ACC112 (cell line): ENCODE data around the gene GFPT2.

Experiments used
- H2AFZ ChIP-seq: fragments of 200-600 bp; sonication (generic); one replicate; pipeline ENCODE4 v1.6.0; 2017; ENCODE audit warnings: antibody characterized with exemption, low read length; ENCODE audit not compliant: unreplicated experiment
- H3K27ac ChIP-seq: fragments of 200-600 bp; sonication (generic); 2 replicates; pipeline ENCODE4 v1.5.1; 2014; ENCODE audit warnings: low read depth, mild to moderate bottlenecking, antibody characterized with exemption, low read length, moderate library complexity
- H3K27me3 ChIP-seq: fragments of 200-600 bp; sonication (generic); 2 replicates; pipeline ENCODE4 v1.6.1; 2014; ENCODE audit warnings: mild to moderate bottlenecking, antibody characterized with exemption, low read length, moderate library complexity, mixed read lengths; ENCODE audit not compliant: insufficient read depth
- H3K36me3 ChIP-seq: fragments of 200-600 bp; sonication (generic); 2 replicates; pipeline ENCODE4 v1.6.1; 2016; ENCODE audit warnings: mild to moderate bottlenecking, antibody characterized with exemption, low read length, moderate library complexity, mixed read lengths; ENCODE audit not compliant: insufficient read depth
- H3K4me1 ChIP-seq: fragments of 200-600 bp; sonication (generic); one replicate; pipeline ENCODE4 v1.6.1; 2016; ENCODE audit warnings: low read length, mixed read lengths; ENCODE audit not compliant: insufficient read depth, unreplicated experiment, control insufficient read depth
- H3K4me3 ChIP-seq: fragments of 200-600 bp; sonication (generic); 2 replicates; pipeline ENCODE4 v1.5.1; 2014; ENCODE audit warnings: mild to moderate bottlenecking, low read depth, low read length
- H3K79me2 ChIP-seq: fragments of 200-600 bp; sonication (generic); one replicate; pipeline ENCODE4 v1.6.0; 2016; ENCODE audit warnings: low read length; ENCODE audit not compliant: control insufficient read depth, unreplicated experiment, insufficient read depth

The GFPT2 gene

GRCh38 chr5:180350711-180351465, 2.2 kb downstream of the GFPT2 start:
- H3K36me3 ChIP-seq = no peaks in the 10 kb centered on the region
- peaks cover 20% of the 10 kb centered on the region for H3K4me1 ChIP-seq
- peaks cover 65% of the 10 kb centered on the region for H3K79me2 ChIP-seq
- no peak overlapping the region for H3K27ac ChIP-seq
- H2AFZ ChIP-seq = no peak overlapping the region
- H3K4me3 ChIP-seq = peak overlapping the region; percentile 99
- no peaks in the 10 kb centered on the region for H3K27me3 ChIP-seq

- Histone ChIP-seq H3K79me2 (peaks cover 70% of the 10 kb centered on the region), H3K27ac (no peak overlapping the region), H3K4me1 (peaks cover 20% of the 10 kb centered on the region), H3K27me3 (no peaks in the 10 kb centered on the region), H3K4me3 (peak overlapping the region; percentile 99), H2AFZ (no peak overlapping the region), H3K36me3 (no peaks in the 10 kb centered on the region)
Measured at GRCh38 chr5:180350296-180350695, 2.8 kb downstream of the GFPT2 start.

GRCh38 chr5:180349391-180349790, 3.7 kb downstream of the GFPT2 start:
- no peaks in the 10 kb centered on the region for H3K36me3 ChIP-seq
- H3K4me3 ChIP-seq = no peak overlapping the region
- H3K27ac ChIP-seq = no peak overlapping the region
- no peak overlapping the region for H2AFZ ChIP-seq
- peaks cover 75% of the 10 kb centered on the region for H3K79me2 ChIP-seq
- H3K4me1 ChIP-seq = peaks cover 25% of the 10 kb centered on the region
- H3K27me3 ChIP-seq = no peaks in the 10 kb centered on the region

- Histone ChIP-seq H2AFZ (no peak overlapping the region), H3K79me2 (peaks cover 82% of the 10 kb centered on the region), H3K4me3 (no peak overlapping the region), H3K27me3 (no peaks in the 10 kb centered on the region), H3K27ac (no peak overlapping the region), H3K4me1 (peaks cover 35% of the 10 kb centered on the region), H3K36me3 (no peaks in the 10 kb centered on the region)
Measured at GRCh38 chr5:180348336-180348735, 4.8 kb downstream of the GFPT2 start.

GRCh38 chr5:180347702-180348101, 5.4 kb downstream of the GFPT2 start:
- no peaks in the 10 kb centered on the region for H3K36me3 ChIP-seq
- peaks cover 42% of the 10 kb centered on the region for H3K4me1 ChIP-seq
- H2AFZ ChIP-seq = no peak overlapping the region
- H3K4me3 ChIP-seq = no peak overlapping the region
- no peaks in the 10 kb centered on the region for H3K27me3 ChIP-seq
- H3K27ac ChIP-seq = no peak overlapping the region
- H3K79me2 ChIP-seq = peaks cover 84% of the 10 kb centered on the region

GRCh38 chr5:180346358-180346757, 6.8 kb downstream of the GFPT2 start:
- H3K27ac ChIP-seq = no peak overlapping the region
- H3K36me3 ChIP-seq = no peaks in the 10 kb centered on the region
- H3K27me3 ChIP-seq = no peaks in the 10 kb centered on the region
- H2AFZ ChIP-seq = no peak overlapping the region
- peaks cover 52% of the 10 kb centered on the region for H3K4me1 ChIP-seq
- H3K4me3 ChIP-seq = no peak overlapping the region
- H3K79me2 ChIP-seq = peaks cover 79% of the 10 kb centered on the region

- peaks cover 54% of the 10 kb centered on the region for H3K4me1 ChIP-seq
Measured at GRCh38 chr5:180345781-180346180, 7.4 kb downstream of the GFPT2 start.

GRCh38 chr5:180345186-180345585, 8.0 kb downstream of the GFPT2 start:
- peak overlapping the region; percentile 88; the same call in 1 of the 2 replicates for H3K27ac ChIP-seq
- no peak overlapping the region for H2AFZ ChIP-seq
- peaks cover 74% of the 10 kb centered on the region for H3K79me2 ChIP-seq
- H3K36me3 ChIP-seq = no peaks in the 10 kb centered on the region
- H3K4me3 ChIP-seq = no peak overlapping the region
- H3K4me1 ChIP-seq = peaks cover 50% of the 10 kb centered on the region
- no peaks in the 10 kb centered on the region for H3K27me3 ChIP-seq

More at GRCh38 chr5:180345781-180346180, 7.4 kb downstream of the GFPT2 start:
- H3K4me3 ChIP-seq = no peak overlapping the region
- peaks cover 78% of the 10 kb centered on the region for H3K79me2 ChIP-seq
- H3K36me3 ChIP-seq = no peaks in the 10 kb centered on the region
- no peaks in the 10 kb centered on the region for H3K27me3 ChIP-seq
- no peak overlapping the region; the same call in 1 of the 2 replicates for H3K27ac ChIP-seq
- H2AFZ ChIP-seq = no peak overlapping the region

GRCh38 chr5:180344696-180344999, 8.5 kb downstream of the GFPT2 start:
- H3K27me3 ChIP-seq = no peaks in the 10 kb centered on the region
- H3K4me3 ChIP-seq = no peak overlapping the region
- H3K79me2 ChIP-seq = peaks cover 74% of the 10 kb centered on the region
- peak overlapping the region; percentile 88 for H3K27ac ChIP-seq
- no peak overlapping the region for H2AFZ ChIP-seq
- H3K36me3 ChIP-seq = no peaks in the 10 kb centered on the region
- peaks cover 48% of the 10 kb centered on the region for H3K4me1 ChIP-seq

GRCh38 chr5:180343831-180344695, 9.1 kb downstream of the GFPT2 start:
- Histone ChIP-seq H3K27ac (peak overlapping the region; percentile 88), H2AFZ (no peak overlapping the region), H3K4me3 (peak overlapping the region; percentile 42; the same call in 1 of the 2 replicates), H3K4me1 (peaks cover 50% of the 10 kb centered on the region), H3K36me3 (no peaks in the 10 kb centered on the region), H3K27me3 (no peaks in the 10 kb centered on the region), H3K79me2 (peaks cover 72% of the 10 kb centered on the region)
